Erythroblast (primary cell): ENCODE measurements around the gene CDC23.

Source experiments
- GATA1 ChIP-seq: IDR thresholded peaks from 2 replicates; pipeline ENCODE4 v1.6.1; 2011; ENCODE audit warnings: low read depth, mild to moderate bottlenecking, control low read depth, low read length, moderate library complexity
- POLR2A ChIP-seq: IDR thresholded peaks from 2 replicates; pipeline ENCODE4 v1.6.1; 2011; ENCODE audit warnings: mild to moderate bottlenecking, low read length

DNA sequence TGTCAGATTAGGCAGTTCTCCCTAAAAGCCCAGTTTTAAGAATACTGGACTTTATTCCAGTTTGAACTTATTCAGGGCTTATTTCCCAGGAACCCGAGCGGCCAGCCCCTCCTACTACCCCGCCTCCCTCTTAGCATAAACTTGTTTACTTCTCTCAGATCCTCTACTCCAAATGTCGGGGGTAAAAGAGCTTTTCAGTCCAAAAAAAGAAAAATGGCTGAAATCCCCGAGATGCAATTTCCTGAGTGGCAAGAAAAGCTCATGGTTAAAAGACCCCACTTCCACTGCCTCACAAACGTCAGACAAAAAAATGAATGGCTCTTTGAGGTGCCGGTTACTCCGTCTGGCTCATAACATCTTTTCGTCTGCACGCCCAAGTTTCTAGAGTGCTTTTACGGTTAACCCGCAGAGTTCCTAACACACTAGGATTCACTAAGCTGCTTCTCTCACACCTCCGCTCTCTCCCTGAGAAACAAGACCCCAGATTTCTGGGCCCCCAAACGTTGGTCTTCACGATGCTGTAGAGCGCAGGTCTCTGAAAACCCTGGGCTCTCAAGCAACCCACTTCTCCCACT, 35.1 kb downstream of the CDC23 start:
- TF ChIP-seq POLR2A (no peak), GATA1 (no peak)
